Measurements from ENCODE around the gene PTPRE.

PTPRE gene

GRCh38 chr10:127968027-127968441 lies 61.1 kb downstream of the PTPRE start:
- in situ Hi-C loops (cut with HindIII; ENCODE audit: low sequenced_read_pairs): no loop called here
- DNase-seq (ENCODE audit: low read depth): no peak
- no peak overlapping the region for H3K4me3 ChIP-seq (ENCODE audit: low read depth, low read length)
- no peak for TF ChIP-seq CTCF (IDR thresholded peaks at IDR 0.05; ENCODE audit: low read depth, low read length, missing control alignments)

- in situ Hi-C loops (cut with HindIII; ENCODE audit: low sequenced_read_pairs): no loop called here
- no peak for TF ChIP-seq CTCF (IDR thresholded peaks at IDR 0.05; ENCODE audit: low read depth, low read length, missing control alignments)
- no peak overlapping the region for H3K4me3 ChIP-seq (ENCODE audit: low read depth, low read length)
- DNase-seq (ENCODE audit: low read depth): no peak
Measured at GRCh38 chr10:127968659-127969058, 61.8 kb downstream of the PTPRE start.

- TF ChIP-seq CTCF (IDR thresholded peaks at IDR 0.05; ENCODE audit: low read depth, low read length, missing control alignments): no peak
- H3K4me3 ChIP-seq (ENCODE audit: low read depth, low read length): no peak overlapping the region
- no peak for DNase-seq (ENCODE audit: low read depth)
- in situ Hi-C loops (cut with HindIII; ENCODE audit: low sequenced_read_pairs): no loop called here
Measured at GRCh38 chr10:127971101-127971946, 64.4 kb downstream of the PTPRE start.

- no peak for TF ChIP-seq CTCF (IDR thresholded peaks at IDR 0.05; ENCODE audit: low read depth, low read length, missing control alignments)
- in situ Hi-C loops (cut with HindIII; ENCODE audit: low sequenced_read_pairs): no loop called here
- no peak for DNase-seq (ENCODE audit: low read depth)
- no peak overlapping the region for H3K4me3 ChIP-seq (ENCODE audit: low read depth, low read length)
Measured at GRCh38 chr10:127971963-127972615, 65.2 kb downstream of the PTPRE start.

- no peak for DNase-seq (ENCODE audit: low read depth)
- no peak for TF ChIP-seq CTCF (IDR thresholded peaks at IDR 0.05; ENCODE audit: low read depth, low read length, missing control alignments)
- in situ Hi-C loops (cut with HindIII; ENCODE audit: low sequenced_read_pairs): no loop called here
- no peak overlapping the region for H3K4me3 ChIP-seq (ENCODE audit: low read depth, low read length)
Measured at GRCh38 chr10:127972751-127973357, 66.0 kb downstream of the PTPRE start.

GRCh38 chr10:127973791-127974311 lies 66.9 kb downstream of the PTPRE start:
- TF ChIP-seq CTCF (IDR thresholded peaks at IDR 0.05; ENCODE audit: low read depth, low read length, missing control alignments): no peak
- in situ Hi-C loops (cut with HindIII; ENCODE audit: low sequenced_read_pairs): no loop called here
- DNase-seq (ENCODE audit: low read depth): no peak

More at GRCh38 chr10:127973791-127974311, 66.9 kb downstream of the PTPRE start:
- H3K4me3 ChIP-seq (ENCODE audit: low read depth, low read length): no peak overlapping the region
